H9 (cell line): Measurements from ENCODE around the gene RSPH4A. TPM values are rescaled to one million over a fixed set of nuclear protein-coding genes. Genes with fewer than 3 reads are reported as not detected.

Experiments
- DNase-seq: peaks from one replicate; pipeline ENCODE4 v3.0.0-alpha.2; 2017
- H2AFZ ChIP-seq: one replicate; pipeline ENCODE4 v1.6.1; 2013; ENCODE audit warnings: mild to moderate bottlenecking, low read length, control low read depth, moderate library complexity
- H2AK5ac ChIP-seq: 2 replicates; pipeline ENCODE4 v1.6.1; 2013; ENCODE audit warnings: low read length, control low read depth, mixed read lengths; ENCODE audit not compliant: insufficient read length
- H2BK120ac ChIP-seq: one replicate; pipeline ENCODE4 v1.6.1; 2013; ENCODE audit warnings: low read depth, mild to moderate bottlenecking, low read length, control low read depth, inconsistent platforms; ENCODE audit not compliant: poor library complexity, severe bottlenecking
- H2BK12ac ChIP-seq: 2 replicates; pipeline ENCODE4 v1.6.1; 2013; ENCODE audit warnings: low read length, control low read depth, mixed read lengths, low read depth; ENCODE audit not compliant: insufficient read length
- H2BK15ac ChIP-seq: 2 replicates; pipeline ENCODE4 v1.6.1; 2013; ENCODE audit warnings: low read depth, low read length, control low read depth
- H2BK20ac ChIP-seq: one replicate; pipeline ENCODE4 v1.6.1; 2013; ENCODE audit warnings: low read depth, mild to moderate bottlenecking, low read length, control low read depth, inconsistent platforms; ENCODE audit not compliant: poor library complexity, severe bottlenecking
- H2BK5ac ChIP-seq: 2 replicates; pipeline ENCODE4 v1.6.1; 2013; ENCODE audit warnings: low read length, control low read depth, mixed read lengths; ENCODE audit not compliant: insufficient read length
- H3K14ac ChIP-seq: 2 replicates; pipeline ENCODE4 v1.6.1; 2013; ENCODE audit warnings: low read length, control low read depth; ENCODE audit not compliant: insufficient read depth
- H3K18ac ChIP-seq: 2 replicates; pipeline ENCODE4 v1.6.1; 2013; ENCODE audit warnings: low read depth, mild to moderate bottlenecking, mixed read lengths, low read length, control low read depth; ENCODE audit not compliant: insufficient read length
- H3K23ac ChIP-seq: 2 replicates; pipeline ENCODE4 v1.6.1; 2013; ENCODE audit warnings: low read length, control low read depth, mixed read lengths, low read depth; ENCODE audit not compliant: insufficient read length
- H3K23me2 ChIP-seq: 2 replicates; pipeline ENCODE4 v1.6.1; 2013; ENCODE audit warnings: low read depth, mild to moderate bottlenecking, mixed read lengths, low read length, control low read depth; ENCODE audit not compliant: insufficient read length, poor library complexity, severe bottlenecking
- H3K27ac ChIP-seq: 2 replicates; pipeline ENCODE4 v1.5.1; 2013; ENCODE audit warnings: low read length, control low read depth, mixed read lengths, low read depth; ENCODE audit not compliant: insufficient read length
- H3K27me3 ChIP-seq: 2 replicates; pipeline ENCODE4 v1.6.1; 2013; ENCODE audit warnings: low read length, control low read depth, inconsistent platforms; ENCODE audit not compliant: insufficient read depth
- H3K4ac ChIP-seq: 2 replicates; pipeline ENCODE4 v1.6.1; 2013; ENCODE audit warnings: low read depth, mild to moderate bottlenecking, control low read depth, inconsistent platforms, low read length, moderate library complexity
- H3K4me1 ChIP-seq: 2 replicates; pipeline ENCODE4 v1.6.1; 2013; ENCODE audit warnings: low read length, control low read depth, inconsistent platforms; ENCODE audit not compliant: insufficient read depth
- H3K4me2 ChIP-seq: 2 replicates; pipeline ENCODE4 v1.6.1; 2013; ENCODE audit warnings: low read length, control low read depth, mixed read lengths; ENCODE audit not compliant: insufficient read length, insufficient read depth
- H3K56ac ChIP-seq: 2 replicates; pipeline ENCODE4 v1.6.1; 2013; ENCODE audit warnings: low read depth, mild to moderate bottlenecking, mixed read lengths, low read length, control low read depth; ENCODE audit not compliant: insufficient read length
- H3K79me1 ChIP-seq: 2 replicates; pipeline ENCODE4 v1.6.1; 2013; ENCODE audit warnings: low read depth, mild to moderate bottlenecking, moderate library complexity, low read length, control low read depth, inconsistent platforms; ENCODE audit not compliant: insufficient read depth, poor library complexity, severe bottlenecking
- H3K79me2 ChIP-seq: 2 replicates; pipeline ENCODE4 v1.6.1; 2013; ENCODE audit warnings: low read length, control low read depth, inconsistent platforms; ENCODE audit not compliant: insufficient read depth
- H3K9ac ChIP-seq: 2 replicates; pipeline ENCODE4 v1.6.1; 2013; ENCODE audit warnings: low read length, control low read depth, mixed read lengths; ENCODE audit not compliant: insufficient read length; ENCODE audit errors: extremely low read depth
- H3K9me3 ChIP-seq: one replicate; pipeline ENCODE4 v1.6.1; 2013; ENCODE audit warnings: low read depth, low read length, inconsistent platforms; ENCODE audit not compliant: control insufficient read depth
- H3T11ph ChIP-seq: one replicate; pipeline ENCODE4 v1.6.1; 2013; ENCODE audit warnings: mild to moderate bottlenecking, low read length, control low read depth, inconsistent platforms
- H4K20me1 ChIP-seq: one replicate; pipeline ENCODE4 v1.6.1; 2013; ENCODE audit not compliant: control insufficient read depth, insufficient read length, insufficient read depth
- H4K5ac ChIP-seq: 2 replicates; pipeline ENCODE4 v1.6.1; 2013; ENCODE audit warnings: low read depth, mild to moderate bottlenecking, mixed read lengths, low read length, control low read depth; ENCODE audit not compliant: insufficient read length
- H4K8ac ChIP-seq: replicated peaks from 2 replicates; pipeline ENCODE4 v1.6.1; 2013; ENCODE audit warnings: low read length, control low read depth, mixed read lengths, low read depth; ENCODE audit not compliant: insufficient read length
- H4K91ac ChIP-seq: 2 replicates; pipeline ENCODE4 v1.6.1; 2013; ENCODE audit warnings: low read depth, mild to moderate bottlenecking, moderate library complexity, mixed read lengths, low read length, control low read depth; ENCODE audit not compliant: insufficient read length
- H3K27ac Mint-ChIP-seq, 3 experiments: 2 replicates in 2 of 3; 3 replicates in 1 of 3; pipeline ENCODE4 v1.8.0; 2020 to 2021; ENCODE audit warnings: mixed read lengths in 3 of 3, mild to moderate bottlenecking in 1 of 3, moderate library complexity in 1 of 3
- H3K27me3 Mint-ChIP-seq: 2 replicates; pipeline ENCODE4 v1.8.0; 2021; ENCODE audit warnings: low read depth, mild to moderate bottlenecking, moderate library complexity, mixed read lengths
- H3K36me3 Mint-ChIP-seq, 3 experiments: 2 replicates in 2 of 3; 3 replicates in 1 of 3; pipeline ENCODE4 v1.8.0; 2020 to 2021; ENCODE audit warnings: low read depth in 3 of 3, mixed read lengths in 3 of 3; ENCODE audit not compliant: insufficient read depth in 1 of 3
- H3K4me1 Mint-ChIP-seq, 2 experiments: 2 replicates each; pipeline ENCODE4 v1.8.0; 2020; ENCODE audit warnings: mixed read lengths in 2 of 2
- H3K4me3 Mint-ChIP-seq, 2 experiments: 2 replicates in 1 of 2; 3 replicates in 1 of 2; pipeline ENCODE4 v1.8.0; 2020 to 2021; ENCODE audit warnings: mild to moderate bottlenecking in 2 of 2, mixed read lengths in 2 of 2, moderate library complexity in 1 of 2
- H3K9me3 Mint-ChIP-seq, 2 experiments: 2 replicates in 1 of 2; 3 replicates in 1 of 2; pipeline ENCODE4 v1.8.0; 2020; ENCODE audit warnings: mild to moderate bottlenecking in 2 of 2, mixed read lengths in 2 of 2, moderate library complexity in 1 of 2
- WGBS: extraction: QIAGEN DNeasy Blood & Tissue Kit; methylation state at CpG from one replicate; pipeline ENCODE4 v1.1.7; 2013; ENCODE audit warnings: missing lambda C conversion rate, low lambda C conversion rate, mixed read lengths; ENCODE audit not compliant: insufficient read length; ENCODE audit errors: extremely low coverage; 5-methylcytosine and 5-hydroxymethylcytosine counted together
- total RNA-seq: library from RNA; stranded (reverse); gene quantifications from 2 replicates; pipeline ENCODE4 v1.2.1, GENCODE V29; 2021
- TF ChIP-seq, protein P1 (sequence below): fragments of 200-600 bp; sonication (generic); conservative IDR thresholded peaks from 3 replicates; pipeline ENCODE4 v1.8.0; 2021; ENCODE audit warnings: antibody characterized with exemption, mild to moderate bottlenecking

Gene RSPH4A
- total RNA-seq, 1 experiment from 2014 or later, result 0.31 TPM

DNA sequence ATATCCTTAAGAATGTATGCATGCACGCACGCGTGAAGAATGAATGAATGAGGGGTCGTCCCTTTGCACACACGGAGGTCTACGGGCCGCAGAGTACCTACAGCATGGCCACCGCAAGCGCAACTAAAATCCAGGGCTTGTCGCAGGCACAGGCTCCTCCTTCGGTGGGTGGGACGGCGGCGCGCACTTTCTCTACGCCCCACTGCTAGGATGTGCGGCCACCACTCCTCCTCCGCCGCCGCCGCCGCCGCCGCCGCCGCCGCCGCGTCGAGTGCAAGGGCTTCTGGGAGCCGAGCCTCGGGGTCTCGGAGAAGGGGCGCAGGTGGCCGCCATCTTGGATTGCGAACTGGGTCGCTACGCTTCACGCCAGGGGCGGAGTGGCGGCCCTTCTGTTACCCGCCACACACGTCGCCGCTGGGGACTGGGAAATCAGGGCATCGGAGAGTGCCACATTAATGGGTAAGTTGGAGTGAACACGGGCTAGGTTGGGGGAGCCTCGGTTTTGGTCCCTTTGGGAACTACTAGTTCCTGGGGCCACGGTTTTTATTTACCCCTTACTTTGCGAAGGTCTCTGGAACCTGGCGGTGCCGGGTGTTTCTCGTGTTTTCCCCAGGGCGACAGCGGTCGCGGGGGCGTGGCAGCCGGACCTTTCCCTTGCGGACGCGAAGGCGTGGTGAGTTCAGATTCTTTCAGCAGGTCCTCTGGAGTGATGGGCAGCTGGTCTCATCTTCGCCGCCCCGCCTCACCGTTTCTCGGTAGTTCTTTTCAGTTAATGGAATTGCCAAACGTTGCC is 64.8 kb downstream of the RSPH4A start, which contains the start of gene KPNA5:
TSS of gene KPNA5 (plus strand) at position 332 of the 793 bp plus-strand sequence. CDS start at position 456, 124 bp downstream.
- H4K5ac ChIP-seq, result peak within 1 kb of the TSS; percentile 91
- Mint-ChIP-seq H3K27ac (peak within 1 kb of the TSS; percentile 99 to 100 (median 99)), H3K27me3 (no peaks in the 10 kb centered on the region; the same call in 1 of the 2 replicates), H3K4me1 (peaks cover 4 to 12% of the 10 kb centered on the region in 2 experiments), H3K9me3 (no peaks in the 10 kb centered on the region), H3K4me3 (peak within 1 kb of the TSS; percentile 95 to 97), H3K36me3 (peaks cover 12 to 18% (median 17%) of the 10 kb centered on the region in 3 experiments; a peak in 5 of 7 replicates)
- no peak within 1 kb of the TSS for H2BK20ac ChIP-seq
- H3K4me1 ChIP-seq, result no peaks in the 10 kb centered on the region
- no peaks in the 10 kb centered on the region for H3K9me3 ChIP-seq
- peaks cover 11% of the 10 kb centered on the region; the same call in 1 of the 2 replicates for H3K79me2 ChIP-seq
- H3K23me2 ChIP-seq, result peaks cover 7% of the 10 kb centered on the region
- H2BK5ac ChIP-seq, result peak within 1 kb of the TSS; percentile 71
- H3K18ac ChIP-seq, result peak within 1 kb of the TSS; percentile 93
- peak within 1 kb of the TSS; percentile 98 for H2AFZ ChIP-seq
- TF ChIP-seq, protein P1, sequence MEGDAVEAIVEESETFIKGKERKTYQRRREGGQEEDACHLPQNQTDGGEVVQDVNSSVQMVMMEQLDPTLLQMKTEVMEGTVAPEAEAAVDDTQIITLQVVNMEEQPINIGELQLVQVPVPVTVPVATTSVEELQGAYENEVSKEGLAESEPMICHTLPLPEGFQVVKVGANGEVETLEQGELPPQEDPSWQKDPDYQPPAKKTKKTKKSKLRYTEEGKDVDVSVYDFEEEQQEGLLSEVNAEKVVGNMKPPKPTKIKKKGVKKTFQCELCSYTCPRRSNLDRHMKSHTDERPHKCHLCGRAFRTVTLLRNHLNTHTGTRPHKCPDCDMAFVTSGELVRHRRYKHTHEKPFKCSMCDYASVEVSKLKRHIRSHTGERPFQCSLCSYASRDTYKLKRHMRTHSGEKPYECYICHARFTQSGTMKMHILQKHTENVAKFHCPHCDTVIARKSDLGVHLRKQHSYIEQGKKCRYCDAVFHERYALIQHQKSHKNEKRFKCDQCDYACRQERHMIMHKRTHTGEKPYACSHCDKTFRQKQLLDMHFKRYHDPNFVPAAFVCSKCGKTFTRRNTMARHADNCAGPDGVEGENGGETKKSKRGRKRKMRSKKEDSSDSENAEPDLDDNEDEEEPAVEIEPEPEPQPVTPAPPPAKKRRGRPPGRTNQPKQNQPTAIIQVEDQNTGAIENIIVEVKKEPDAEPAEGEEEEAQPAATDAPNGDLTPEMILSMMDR, result no peak
- H4K20me1 ChIP-seq, result no peaks in the 10 kb centered on the region
- no peaks in the 10 kb centered on the region for H3K79me1 ChIP-seq
- no peak within 1 kb of the TSS for H3T11ph ChIP-seq
- no peak within 1 kb of the TSS for H2AK5ac ChIP-seq
- no peak within 1 kb of the TSS for H2BK12ac ChIP-seq
- H3K23ac ChIP-seq, result no peak within 1 kb of the TSS
- no peak within 1 kb of the TSS for H4K8ac ChIP-seq
- WGBS, result no CpG with 5 or more reads among the region's 69 CpGs
- H2BK15ac ChIP-seq, result peak within 1 kb of the TSS; percentile 52; the same call in 1 of the 2 replicates
- H3K27me3 ChIP-seq, result no peaks in the 10 kb centered on the region
- peak within 1 kb of the TSS; percentile 91 for H3K4me2 ChIP-seq
- peak within 1 kb of the TSS; percentile 53 for H4K91ac ChIP-seq
- H3K14ac ChIP-seq, result peak within 1 kb of the TSS; percentile 89
- peak within 1 kb of the TSS; percentile 94 for H3K9ac ChIP-seq
- H3K4ac ChIP-seq, result no peak within 1 kb of the TSS; the same call in 1 of the 2 replicates
- peak within 1 kb of the TSS; percentile 90 for H3K27ac ChIP-seq
- H3K56ac ChIP-seq, result peak within 1 kb of the TSS; percentile 70
- DNase-seq, result peak; percentile 96
- H2BK120ac ChIP-seq, result no peak within 1 kb of the TSS
